Colonic mucosa (tissue), 4 donors: Measurements from ENCODE around the gene EPB41L3. TPM values are rescaled to one million over a fixed set of nuclear protein-coding genes. Genes with fewer than 3 reads are reported as not detected.

Experiments used
- DNase-seq: peaks from one replicate; pipeline ENCODE4 v3.0.0-alpha.2; 2020
- H3K27ac ChIP-seq: fragments of 200-600 bp; one replicate; pipeline ENCODE4 v1.8.0; 2021
- H3K27me3 ChIP-seq: fragments of 200-600 bp; one replicate; pipeline ENCODE4 v1.8.0; 2021
- H3K36me3 ChIP-seq: fragments of 200-600 bp; one replicate; pipeline ENCODE4 v1.8.0; 2021
- H3K4me1 ChIP-seq: fragments of 200-600 bp; one replicate; pipeline ENCODE4 v1.8.0; 2021; ENCODE audit warnings: mild to moderate bottlenecking
- H3K4me3 ChIP-seq: fragments of 200-600 bp; one replicate; pipeline ENCODE4 v1.8.0; 2021
- H3K9ac ChIP-seq, 2 donors: one replicate each; pipeline ENCODE4 v1.7.0; 2013; ENCODE audit warnings: control low read depth in 2 of 2, low read depth in 2 of 2, low read length in 2 of 2
- H3K9me3 ChIP-seq: fragments of 200-600 bp; one replicate; pipeline ENCODE4 v1.8.0; 2021
- intact Hi-C: fragments of 100-400 bp; cut with DNase I; formaldehyde crosslinking; loops from one replicate; pipeline ENCODE4 v1.14.1; 2022
- total RNA-seq, 2 donors: library from RNA; stranded (reverse); fragmentation: NEBNext Ultra II Directional in 1 of 2; extraction: Animal tissue kit (Norgen Biotek cat#: 25700) in 1 of 2; gene quantifications; one replicate each; pipeline ENCODE4 v1.2.1, GENCODE V29; 2021
- TF ChIP-seq, protein P1 (sequence below): fragments of 200-600 bp; IDR thresholded peaks from one replicate; pipeline ENCODE4 v1.8.0; 2022; ENCODE audit warnings: antibody characterized with exemption, mild to moderate bottlenecking
- donor health status: healthy.
- donor health status: DM: no; HTN: no; CAD: no.
- donor health status: DM: no; HTN: no; CAD: no.

Gene EPB41L3
- total RNA-seq, 2 donors from 2014 or later = 43.3 to 78.0 TPM

DNA sequence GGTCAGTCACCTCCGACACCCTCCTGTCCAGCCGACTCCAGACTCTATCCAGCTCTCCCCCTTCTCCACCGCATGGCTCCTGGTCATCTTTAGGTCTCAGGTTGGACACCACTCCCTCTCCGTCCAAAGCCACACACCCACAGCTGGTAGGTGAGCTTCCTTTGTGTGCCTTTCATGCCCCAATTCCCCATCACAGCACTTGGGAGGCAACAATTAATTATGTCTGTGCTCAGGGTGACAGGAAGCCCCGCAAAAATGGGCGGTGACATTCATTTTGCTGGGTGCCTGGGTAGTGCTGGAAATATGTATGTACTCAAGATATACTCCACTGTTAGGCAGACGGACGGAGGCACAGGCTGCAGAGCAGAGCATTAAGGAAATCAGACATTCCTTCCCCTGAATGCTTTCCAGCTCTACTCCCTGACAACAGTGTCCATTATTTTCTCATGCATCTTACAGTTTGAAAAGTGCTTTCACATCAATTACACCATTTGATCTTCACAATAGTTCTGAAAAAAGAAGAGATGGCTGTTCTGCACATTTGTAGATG lies 13.1 kb downstream of the EPB41L3 start:
- Histone ChIP-seq H3K27ac (no peak overlapping the region), H3K9ac (no peak overlapping the region), H3K4me1 (no peaks in the 10 kb centered on the region), H3K36me3 (no peaks in the 10 kb centered on the region), H3K9me3 (no peaks in the 10 kb centered on the region), H3K27me3 (no peaks in the 10 kb centered on the region), H3K4me3 (no peak overlapping the region)
- intact Hi-C loops = no loop called here
- no peak for DNase-seq
- TF ChIP-seq, protein P1, sequence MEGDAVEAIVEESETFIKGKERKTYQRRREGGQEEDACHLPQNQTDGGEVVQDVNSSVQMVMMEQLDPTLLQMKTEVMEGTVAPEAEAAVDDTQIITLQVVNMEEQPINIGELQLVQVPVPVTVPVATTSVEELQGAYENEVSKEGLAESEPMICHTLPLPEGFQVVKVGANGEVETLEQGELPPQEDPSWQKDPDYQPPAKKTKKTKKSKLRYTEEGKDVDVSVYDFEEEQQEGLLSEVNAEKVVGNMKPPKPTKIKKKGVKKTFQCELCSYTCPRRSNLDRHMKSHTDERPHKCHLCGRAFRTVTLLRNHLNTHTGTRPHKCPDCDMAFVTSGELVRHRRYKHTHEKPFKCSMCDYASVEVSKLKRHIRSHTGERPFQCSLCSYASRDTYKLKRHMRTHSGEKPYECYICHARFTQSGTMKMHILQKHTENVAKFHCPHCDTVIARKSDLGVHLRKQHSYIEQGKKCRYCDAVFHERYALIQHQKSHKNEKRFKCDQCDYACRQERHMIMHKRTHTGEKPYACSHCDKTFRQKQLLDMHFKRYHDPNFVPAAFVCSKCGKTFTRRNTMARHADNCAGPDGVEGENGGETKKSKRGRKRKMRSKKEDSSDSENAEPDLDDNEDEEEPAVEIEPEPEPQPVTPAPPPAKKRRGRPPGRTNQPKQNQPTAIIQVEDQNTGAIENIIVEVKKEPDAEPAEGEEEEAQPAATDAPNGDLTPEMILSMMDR = no peak

DNA sequence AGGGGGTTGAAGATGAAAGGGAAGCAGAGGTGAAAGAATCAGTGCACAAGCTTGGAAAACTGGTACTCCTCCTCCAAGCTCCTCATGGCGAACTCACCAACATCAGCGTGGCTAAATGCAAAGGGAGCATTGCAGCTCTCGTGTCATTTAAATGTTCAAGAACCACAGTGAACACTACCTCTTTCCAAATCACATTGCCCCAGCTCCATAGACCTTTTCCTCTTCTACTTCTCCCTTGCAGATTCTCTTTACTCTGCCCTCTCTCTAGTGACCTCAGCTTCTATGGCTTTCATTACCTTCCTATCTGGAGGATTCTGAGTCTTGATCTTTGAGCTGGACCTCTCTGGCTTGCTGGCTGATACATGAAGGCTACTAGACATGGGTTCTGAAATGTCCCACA lies 14.3 kb downstream of the EPB41L3 start:
- Histone ChIP-seq H3K9ac (no peak overlapping the region), H3K4me1 (no peaks in the 10 kb centered on the region), H3K9me3 (no peaks in the 10 kb centered on the region), H3K36me3 (no peaks in the 10 kb centered on the region), H3K27me3 (no peaks in the 10 kb centered on the region), H3K4me3 (no peak overlapping the region), H3K27ac (no peak overlapping the region)
- TF ChIP-seq, protein P1 = no peak
- intact Hi-C loops = no loop called here
- no peak for DNase-seq

DNA sequence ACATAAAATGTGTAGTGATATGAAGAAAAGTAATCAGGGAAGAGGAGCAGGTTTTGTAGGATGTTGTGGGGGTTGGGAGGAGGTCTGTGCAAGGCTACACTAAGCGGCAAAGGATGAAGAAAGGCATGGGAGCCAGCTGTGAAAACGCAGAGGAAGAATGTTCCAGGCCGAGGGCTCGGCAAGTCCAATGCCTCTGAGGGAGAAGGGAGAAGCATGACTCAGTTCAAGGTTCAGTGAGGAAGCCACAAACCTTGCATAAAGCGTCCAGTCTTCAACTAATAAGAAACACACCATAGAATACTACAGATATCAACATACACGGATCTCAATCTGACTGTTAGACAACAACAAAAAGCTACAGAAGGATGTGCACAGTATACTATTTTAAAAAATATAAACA lies 16.2 kb downstream of the EPB41L3 start:
- Histone ChIP-seq H3K27me3 (no peaks in the 10 kb centered on the region), H3K9ac (no peak overlapping the region), H3K4me3 (no peak overlapping the region), H3K36me3 (no peaks in the 10 kb centered on the region), H3K27ac (no peak overlapping the region), H3K9me3 (no peaks in the 10 kb centered on the region), H3K4me1 (no peaks in the 10 kb centered on the region)
- TF ChIP-seq, protein P1 = no peak
- intact Hi-C loops = no loop called here
- no peak for DNase-seq

- Histone ChIP-seq H3K27ac (no peak overlapping the region), H3K36me3 (no peaks in the 10 kb centered on the region), H3K9me3 (no peaks in the 10 kb centered on the region), H3K4me3 (no peak overlapping the region), H3K4me1 (no peaks in the 10 kb centered on the region), H3K9ac (no peak overlapping the region), H3K27me3 (no peaks in the 10 kb centered on the region)
- TF ChIP-seq, protein P1 = no peak
- intact Hi-C loops = no loop called here
- no peak for DNase-seq
Observed at GRCh38 chr18:5524660-5525059, 19.1 kb downstream of the EPB41L3 start.

DNA sequence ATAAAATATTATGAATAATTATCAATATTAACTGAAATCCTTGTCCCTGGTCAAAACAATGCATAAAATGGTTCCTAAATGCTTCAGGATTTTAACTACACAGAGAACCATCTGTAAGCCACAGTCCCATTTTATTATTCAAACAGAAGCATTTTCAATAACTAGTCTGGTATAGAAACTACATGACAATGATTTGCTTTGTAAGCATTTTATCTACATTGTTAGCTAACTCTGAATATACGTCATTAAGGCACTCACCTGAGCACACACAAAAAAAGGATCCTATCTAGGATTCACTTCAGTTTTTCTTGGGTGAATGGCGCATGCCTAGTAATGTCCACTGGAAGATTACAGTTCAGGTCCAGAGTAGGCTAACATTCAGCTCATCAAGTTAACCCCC lies 22.8 kb downstream of the EPB41L3 start:
- intact Hi-C loops = no loop called here
- no peak overlapping the region for H3K9ac ChIP-seq
- H3K4me1 ChIP-seq = no peaks in the 10 kb centered on the region
- no peak for DNase-seq
- H3K4me3 ChIP-seq = no peak overlapping the region
- TF ChIP-seq, protein P1 = no peak
- no peaks in the 10 kb centered on the region for H3K27me3 ChIP-seq
- H3K9me3 ChIP-seq = no peaks in the 10 kb centered on the region
- H3K36me3 ChIP-seq = no peaks in the 10 kb centered on the region
- no peak overlapping the region for H3K27ac ChIP-seq
